ENCODE measurements around the gene MGP. TPM values are rescaled to one million over a fixed set of nuclear protein-coding genes. Genes with fewer than 3 reads are reported as not detected.

MGP gene
- total RNA-seq (1 to 10 TPM in 2 of 5 experiments, under 1 TPM in 1, not detected in 2; 0.49 to 4.1 (median 1.7) TPM), polyA plus RNA-seq (under 1 TPM in 1 of 2 donors, not detected in 1; 0.48 TPM), total RNA-seq (1.1 reads per million)

GRCh38 chr12:14885718-14886221, at the start of gene MGP:
TSS of gene MGP (minus strand) at chr12:14885854. CDS start at chr12:14885791, 63 bp downstream.
- ChIA-PET CTCF (no interaction called here), POLR2A (no interaction called here)
- DNase-seq (no peak), ATAC-seq (no peak)
- Mint-ChIP-seq H3K36me3 (peaks cover 0 to 4% (median 0%) of the 10 kb centered on the region in 5 donors), H3K27ac (peak within 1 kb of the TSS in 8 of 9 donors; percentile 49 to 95 (median 92)), H3K27me3 (peaks cover 0 to 33% (median 8%) of the 10 kb centered on the region in 5 donors), H3K4me1 (peaks cover 12 to 62% (median 47%) of the 10 kb centered on the region in 7 donors), H3K9me3 (peaks cover 0 to 1% (median 0%) of the 10 kb centered on the region in 11 donors), H3K4me3 (peak within 1 kb of the TSS in 9 of 10 donors; percentile 62 to 83 (median 77))
- no peaks in the 10 kb centered on the region for H3K36me3 ChIP-seq (ENCODE audit: control insufficient read depth in 2 of 3, insufficient read depth in 3 of 3, low read length in 3 of 3)
- H3K4me3 ChIP-seq (ENCODE audit: low read length): no peak within 1 kb of the TSS
- H3K4me1 ChIP-seq (ENCODE audit: control insufficient read depth in 2 of 2, insufficient read depth in 2 of 2, low read length in 2 of 2): peaks cover 0 to 21% of the 10 kb centered on the region in 2 donors
- intact Hi-C loops (cut with micrococcal nuclease): loop anchor here in 1 of 2 donors (2.0 kb wide), 3 partner anchors 15 to 67 kb away; no protein-coding TSS in a partner anchor
- no peaks in the 10 kb centered on the region for H3K27me3 ChIP-seq (ENCODE audit: control insufficient read depth in 2 of 2, insufficient read depth in 2 of 2, low read length in 2 of 2)
- H3K9me3 ChIP-seq (ENCODE audit: control insufficient read depth in 2 of 3, low read length in 3 of 3): no peaks in the 10 kb centered on the region
- H3K27ac ChIP-seq (ENCODE audit: low read depth, low read length): peak within 1 kb of the TSS; percentile 60

GRCh38 chr12:14935031-14935430, 49.4 kb upstream of the MGP start:
- Histone ChIP-seq H3K9me3 (ENCODE audit: control insufficient read depth in 2 of 3, low read length in 3 of 3) (no peaks in the 10 kb centered on the region), H3K36me3 (ENCODE audit: control insufficient read depth in 2 of 3, insufficient read depth in 3 of 3, low read length in 3 of 3) (peaks cover 6 to 46% (median 25%) of the 10 kb centered on the region in 3 experiments), H3K27ac (ENCODE audit: low read depth, low read length) (no peak overlapping the region), H3K27me3 (ENCODE audit: control insufficient read depth in 2 of 2, insufficient read depth in 2 of 2, low read length in 2 of 2) (no peaks in the 10 kb centered on the region), H3K4me3 (ENCODE audit: low read length) (no peak overlapping the region), H3K4me1 (ENCODE audit: control insufficient read depth in 2 of 2, insufficient read depth in 2 of 2, low read length in 2 of 2) (peaks cover 0 to 22% of the 10 kb centered on the region in 2 donors)
- Mint-ChIP-seq H3K4me1 (peaks cover 20 to 64% (median 53%) of the 10 kb centered on the region in 7 donors), H3K4me3 (no peak overlapping the region), H3K9me3 (peaks cover 0 to 3% (median 0%) of the 10 kb centered on the region in 11 donors), H3K27ac (peak overlapping the region in 6 of 9 donors; percentile 10 to 86 (median 69)), H3K27me3 (no peaks in the 10 kb centered on the region), H3K36me3 (peaks cover 30 to 77% (median 59%) of the 10 kb centered on the region in 5 donors)
- ATAC-seq (no peak), DNase-seq (no peak)
- intact Hi-C loops (cut with micrococcal nuclease): no loop called here
- ChIA-PET CTCF (interaction anchor here (0.6 to 4.7 kb wide), 3 partner anchors 12 to 62 kb away, joined by 3 to 28 read pairs (median 6); no protein-coding TSS in a partner anchor), POLR2A (interaction anchor here (0.9 to 8.0 kb wide), 5 partner anchors 11 to 164 kb away, joined by 3 to 60 read pairs (median 6); a partner anchor contains a TSS)

DNA sequence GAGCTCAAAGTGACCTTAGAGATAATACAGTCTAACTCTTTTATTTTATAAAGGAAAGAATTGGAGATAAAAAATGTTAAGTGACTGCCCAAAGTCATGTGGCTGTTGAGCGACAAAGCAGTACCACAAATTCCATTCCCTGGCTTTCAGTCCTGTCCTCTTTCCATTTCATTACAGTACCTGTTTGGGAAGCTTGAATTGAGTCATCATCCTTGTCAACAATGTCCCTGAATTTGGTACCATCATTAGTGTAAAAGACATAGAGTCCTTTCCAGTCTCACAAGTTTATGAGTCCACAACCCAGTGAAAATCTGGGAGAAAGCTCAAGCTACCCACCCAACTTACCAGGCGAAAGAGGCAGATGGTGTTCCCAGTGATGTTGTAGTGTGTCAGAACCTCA, 48.9 kb upstream of the MGP start:
- Mint-ChIP-seq H3K27me3 (no peaks in the 10 kb centered on the region), H3K9me3 (peaks cover 0 to 3% (median 0%) of the 10 kb centered on the region in 11 donors), H3K4me3 (no peak overlapping the region), H3K4me1 (peaks cover 14 to 59% (median 48%) of the 10 kb centered on the region in 7 donors), H3K36me3 (peaks cover 26 to 72% (median 55%) of the 10 kb centered on the region in 5 donors), H3K27ac (peak overlapping the region in 1 of 9 donors; percentile 70)
- CTCF ChIA-PET: interaction anchor here (0.6 to 4.7 kb wide), 3 partner anchors 13 to 32 kb away, joined by 3 to 28 read pairs (median 4); partner anchors contain the start of gene ARHGDIB
- no peaks in the 10 kb centered on the region for H3K27me3 ChIP-seq (ENCODE audit: control insufficient read depth in 2 of 2, insufficient read depth in 2 of 2, low read length in 2 of 2)
- peaks cover 0 to 22% of the 10 kb centered on the region in 2 donors for H3K4me1 ChIP-seq (ENCODE audit: control insufficient read depth in 2 of 2, insufficient read depth in 2 of 2, low read length in 2 of 2)
- H3K27ac ChIP-seq (ENCODE audit: low read depth, low read length): no peak overlapping the region
- no peak overlapping the region for H3K4me3 ChIP-seq (ENCODE audit: low read length)
- peaks cover 6 to 46% (median 24%) of the 10 kb centered on the region in 3 experiments for H3K36me3 ChIP-seq (ENCODE audit: control insufficient read depth in 2 of 3, insufficient read depth in 3 of 3, low read length in 3 of 3)
- intact Hi-C loops (cut with micrococcal nuclease): no loop called here
- ATAC-seq (no peak), DNase-seq (no peak)
- POLR2A ChIA-PET: interaction anchor here (0.7 to 8.0 kb wide), 6 partner anchors 11 to 163 kb away, joined by 3 to 60 read pairs (median 5); a partner anchor contains a TSS
- H3K9me3 ChIP-seq (ENCODE audit: control insufficient read depth in 2 of 3, low read length in 3 of 3): no peaks in the 10 kb centered on the region

- H3K4me1 Mint-ChIP-seq: peaks cover under 1 to 43% (median 33%) of the 10 kb centered on the region in 7 donors
- Histone ChIP-seq H3K27ac (ENCODE audit: low read depth, low read length) (no peak overlapping the region), H3K9me3 (ENCODE audit: control insufficient read depth in 2 of 3, low read length in 3 of 3) (no peaks in the 10 kb centered on the region), H3K4me3 (ENCODE audit: low read length) (no peak overlapping the region), H3K36me3 (ENCODE audit: control insufficient read depth in 2 of 3, insufficient read depth in 3 of 3, low read length in 3 of 3) (peaks cover 6 to 58% (median 20%) of the 10 kb centered on the region in 3 experiments), H3K27me3 (ENCODE audit: control insufficient read depth in 2 of 2, insufficient read depth in 2 of 2, low read length in 2 of 2) (no peaks in the 10 kb centered on the region), H3K4me1 (ENCODE audit: control insufficient read depth in 2 of 2, insufficient read depth in 2 of 2, low read length in 2 of 2) (peaks cover 0 to 1% of the 10 kb centered on the region in 2 donors)
- intact Hi-C loops (cut with micrococcal nuclease): no loop called here
- H3K4me3 Mint-ChIP-seq: no peak overlapping the region
- ATAC-seq: no peak
- peaks cover 0 to 2% (median 0%) of the 10 kb centered on the region in 11 donors for H3K9me3 Mint-ChIP-seq
- peaks cover 24 to 77% (median 57%) of the 10 kb centered on the region in 5 donors for H3K36me3 Mint-ChIP-seq
- peak overlapping the region in 2 of 9 donors; percentile 5 to 83 for H3K27ac Mint-ChIP-seq
- no peaks in the 10 kb centered on the region for H3K27me3 Mint-ChIP-seq
- ChIA-PET POLR2A (interaction anchor here (0.6 to 1.0 kb wide), 4 partner anchors 10 to 129 kb away, joined by 3 to 4 read pairs (median 4); partner anchors contain the start of genes C12orf60 and WBP11), CTCF (interaction anchor here (0.7 kb wide), 2 partner anchors 84 to 152 kb away, joined by 3 read pairs; no protein-coding TSS in a partner anchor)
- no peak for DNase-seq
Observed at GRCh38 chr12:14931791-14932560, 46.3 kb upstream of the MGP start.

GRCh38 chr12:14931359-14931758, 45.7 kb upstream of the MGP start:
- ATAC-seq (no peak), DNase-seq (no peak)
- POLR2A ChIA-PET: interaction anchor here (0.6 to 1.0 kb wide), 3 partner anchors 10 to 28 kb away, joined by 3 to 4 read pairs (median 4); no protein-coding TSS in a partner anchor
- peaks cover 23 to 76% (median 54%) of the 10 kb centered on the region in 5 donors for H3K36me3 Mint-ChIP-seq
- H3K27me3 Mint-ChIP-seq: no peaks in the 10 kb centered on the region
- H3K9me3 Mint-ChIP-seq: peaks cover 0 to 2% (median 0%) of the 10 kb centered on the region in 11 donors
- H3K4me3 ChIP-seq (ENCODE audit: low read length): no peak overlapping the region
- no peaks in the 10 kb centered on the region for H3K9me3 ChIP-seq (ENCODE audit: control insufficient read depth in 2 of 3, low read length in 3 of 3)
- H3K27ac ChIP-seq (ENCODE audit: low read depth, low read length): no peak overlapping the region
- H3K27me3 ChIP-seq (ENCODE audit: control insufficient read depth in 2 of 2, insufficient read depth in 2 of 2, low read length in 2 of 2): no peaks in the 10 kb centered on the region
- intact Hi-C loops (cut with micrococcal nuclease): no loop called here
- H3K4me1 Mint-ChIP-seq: peaks cover 0 to 36% (median 27%) of the 10 kb centered on the region in 7 donors
- peaks cover 6 to 56% (median 20%) of the 10 kb centered on the region in 3 experiments for H3K36me3 ChIP-seq (ENCODE audit: control insufficient read depth in 2 of 3, insufficient read depth in 3 of 3, low read length in 3 of 3)
- CTCF ChIA-PET: interaction anchor here (0.7 kb wide), 2 partner anchors 83 to 152 kb away, joined by 3 read pairs; no protein-coding TSS in a partner anchor
- no peak overlapping the region for H3K27ac Mint-ChIP-seq
- no peaks in the 10 kb centered on the region for H3K4me1 ChIP-seq (ENCODE audit: control insufficient read depth in 2 of 2, insufficient read depth in 2 of 2, low read length in 2 of 2)
- no peak overlapping the region for H3K4me3 Mint-ChIP-seq

DNA sequence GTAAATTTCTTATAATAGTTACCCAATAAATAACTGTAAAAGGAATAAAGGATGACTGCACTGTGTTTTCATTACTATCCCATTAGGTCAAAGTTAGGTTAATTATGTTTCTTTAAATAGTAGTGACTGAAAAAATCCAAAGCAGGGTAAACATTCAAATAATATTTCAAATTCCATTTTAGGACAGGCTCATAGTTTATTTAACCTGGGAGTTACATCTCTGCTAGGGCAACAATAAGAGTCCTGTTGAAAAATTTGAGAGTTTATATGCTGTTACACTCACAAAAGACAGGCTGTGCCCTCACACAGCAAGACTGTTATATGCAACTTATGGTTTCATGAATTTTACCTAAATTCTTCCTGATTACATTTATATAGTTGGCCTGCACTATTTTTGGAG, 44.6 kb upstream of the MGP start:
- POLR2A ChIA-PET: interaction anchor here (0.6 kb wide), 1 partner anchor 153 kb away, joined by 3 read pairs; no protein-coding TSS in a partner anchor
- Mint-ChIP-seq H3K4me3 (no peak overlapping the region), H3K9me3 (peaks cover 0 to 2% (median 0%) of the 10 kb centered on the region in 11 donors), H3K36me3 (peaks cover 23 to 69% (median 46%) of the 10 kb centered on the region in 5 donors), H3K27ac (no peak overlapping the region), H3K4me1 (peaks cover 0 to 32% (median 22%) of the 10 kb centered on the region in 7 donors), H3K27me3 (no peaks in the 10 kb centered on the region)
- Histone ChIP-seq H3K4me1 (ENCODE audit: control insufficient read depth in 2 of 2, insufficient read depth in 2 of 2, low read length in 2 of 2) (no peaks in the 10 kb centered on the region), H3K9me3 (ENCODE audit: control insufficient read depth in 2 of 3, low read length in 3 of 3) (no peaks in the 10 kb centered on the region), H3K27me3 (ENCODE audit: control insufficient read depth in 2 of 2, insufficient read depth in 2 of 2, low read length in 2 of 2) (no peaks in the 10 kb centered on the region), H3K4me3 (ENCODE audit: low read length) (no peak overlapping the region), H3K27ac (ENCODE audit: low read depth, low read length) (no peak overlapping the region), H3K36me3 (ENCODE audit: control insufficient read depth in 2 of 3, insufficient read depth in 3 of 3, low read length in 3 of 3) (peaks cover 6 to 49% (median 20%) of the 10 kb centered on the region in 3 experiments)
- intact Hi-C loops (cut with micrococcal nuclease): no loop called here
- DNase-seq (no peak), ATAC-seq (no peak)
- CTCF ChIA-PET: interaction anchor here (0.7 kb wide), 1 partner anchor 629 kb away, joined by 3 read pairs; no protein-coding TSS in a partner anchor

Measured in naive thymus-derived CD4-positive, alpha-beta T cell (primary cell).